ENCODE measurements around the gene EPHA5. TPM values are rescaled to one million over a fixed set of nuclear protein-coding genes. Genes with fewer than 3 reads are reported as not detected.
"Not testable (repeated sequence)": the region's sequence is repeated elsewhere in the genome, so short reads cannot be mapped to it uniquely, and the experiment has no call there.

The EPHA5 gene
- polyA plus RNA-seq, 1 donor: 0.17 TPM

GRCh38 chr4:65353098-65353497 lies 317.2 kb downstream of the EPHA5 start:
- no peak for DNase-seq

GRCh38 chr4:65344278-65344825 lies 325.9 kb downstream of the EPHA5 start:
- DNase-seq: no peak

GRCh38 chr4:65343342-65343741 lies 326.9 kb downstream of the EPHA5 start:
- DNase-seq: no peak

GRCh38 chr4:65341557-65341956 lies 328.7 kb downstream of the EPHA5 start:
- no peak for DNase-seq

- no peak for DNase-seq
Observed at GRCh38 chr4:65340382-65341109, 329.7 kb downstream of the EPHA5 start.

- DNase-seq: no peak
Observed at GRCh38 chr4:65337371-65337770, 332.9 kb downstream of the EPHA5 start.

- no peak for DNase-seq
Observed at GRCh38 chr4:65336465-65336864, 333.8 kb downstream of the EPHA5 start.

- no peak for DNase-seq
Observed at GRCh38 chr4:65316534-65316933, 353.8 kb downstream of the EPHA5 start.

- no peak for DNase-seq
Observed at GRCh38 chr4:65311120-65311519, 359.2 kb downstream of the EPHA5 start.

GRCh38 chr4:65310586-65310985 lies 359.7 kb downstream of the EPHA5 start:
- DNase-seq: no peak

- not testable (repeated sequence) for DNase-seq
Observed at GRCh38 chr4:65308626-65309025, 361.7 kb downstream of the EPHA5 start.

GRCh38 chr4:65302145-65302544 lies 368.1 kb downstream of the EPHA5 start:
- no peak for DNase-seq

GRCh38 chr4:65296246-65296645 lies 374.0 kb downstream of the EPHA5 start:
- DNase-seq: no peak

- DNase-seq: no peak
Observed at GRCh38 chr4:65287071-65287470, 383.2 kb downstream of the EPHA5 start.

All from hindlimb muscle (tissue), 1 donor.